ENCODE measurements around the gene CYP26C1.

- TF ChIP-seq CTCF (IDR thresholded peaks at IDR 0.05; ENCODE audit: poor library complexity): no peak
- no peak for TF ChIP-seq EZH2 (IDR thresholded peaks at IDR 0.05; ENCODE audit: borderline replicate concordance)
These were observed 21.5 kb upstream of the CYP26C1 start for GRCh38 chr10:93039110-93039509.
